Mucosa of descending colon (tissue), 3 donors: Measurements from ENCODE around the gene FPGS. TPM values are rescaled to one million over a fixed set of nuclear protein-coding genes. Genes with fewer than 3 reads are reported as not detected.

ENCODE experiments used
- ATAC-seq: fragments of 200-7000 bp; cut with Tn5 transposase; one replicate; pipeline ENCODE4 v1.9.1; 2020; ENCODE audit warnings: mild to moderate bottlenecking, moderate library complexity
- DNase-seq, 3 donors: peaks; one replicate each; pipeline ENCODE4 v3.0.0-alpha.2; 2020
- H3K36me3 ChIP-seq: fragments of 200-600 bp; one replicate; pipeline ENCODE4 v1.8.0; 2021; ENCODE audit warnings: low read depth, mild to moderate bottlenecking
- H3K4me1 ChIP-seq: fragments of 200-600 bp; one replicate; pipeline ENCODE4 v1.8.0; 2021; ENCODE audit warnings: low read depth, mild to moderate bottlenecking
- H3K4me3 ChIP-seq: fragments of 200-600 bp; one replicate; pipeline ENCODE4 v1.8.0; 2021; ENCODE audit warnings: mild to moderate bottlenecking
- H3K9me3 ChIP-seq: fragments of 200-600 bp; one replicate; pipeline ENCODE4 v1.8.0; 2021; ENCODE audit warnings: mild to moderate bottlenecking
- CTCF ChIP-seq: fragments of 200-600 bp; IDR thresholded peaks from one replicate; pipeline ENCODE4 v1.8.0; 2022; ENCODE audit warnings: antibody characterized with exemption, mild to moderate bottlenecking
- intact Hi-C, 2 donors: fragments of 100-400 bp; cut with DNase I in 1 of 2; cut with micrococcal nuclease in 1 of 2; formaldehyde crosslinking; loops; one replicate each; pipeline versions ENCODE4 v1.11.0 to v1.11.1; 2022; cut with DNase I, micrococcal nuclease
- total RNA-seq, 3 donors: library from RNA; stranded (reverse); fragmentation: NEBNext Ultra II Directional in 2 of 3; extraction: Animal tissue kit (Norgen Biotek cat#: 25700) in 2 of 3; gene quantifications; one replicate each; pipeline versions ENCODE4 v1.2.1 to v1.2.4, GENCODE V29; 2021 to 2023
- donor health status: DM: no; HTN: no; CAD: no; lungs with moderate emphysema.
- donor health status: DM: no; HTN: no; CAD: no.
- donor health status: DM: no; HTN: yes; CAD: no.

The FPGS gene
- total RNA-seq, 3 donors from 2014 or later: 41.0 to 46.5 (median 41.3) TPM

GRCh38 chr9:127803507-127804352 lies 1.0 kb downstream of the FPGS start:
- DNase-seq: peak in 2 of 3 donors; percentile 42 to 66
- peak overlapping the region; percentile 40 for H3K4me3 ChIP-seq
- peak; percentile 39 for ATAC-seq
- peaks cover 22% of the 10 kb centered on the region for H3K4me1 ChIP-seq
- H3K36me3 ChIP-seq: no peaks in the 10 kb centered on the region
- intact Hi-C loops: no loop called here
- H3K9me3 ChIP-seq: no peaks in the 10 kb centered on the region
- TF ChIP-seq CTCF: no peak

- Histone ChIP-seq H3K4me3 (no peak overlapping the region), H3K4me1 (peaks cover 30% of the 10 kb centered on the region), H3K36me3 (no peaks in the 10 kb centered on the region), H3K9me3 (no peaks in the 10 kb centered on the region)
- intact Hi-C loops: no loop called here
- ATAC-seq (no peak), DNase-seq (peak in 1 of 3 donors; percentile 62)
- TF ChIP-seq CTCF: no peak
Observed at GRCh38 chr9:127805620-127806019, 2.9 kb downstream of the FPGS start.

GRCh38 chr9:127806871-127807270 lies 4.2 kb downstream of the FPGS start:
- no peaks in the 10 kb centered on the region for H3K36me3 ChIP-seq
- intact Hi-C loops: no loop called here
- ATAC-seq: no peak

GRCh38 chr9:127808347-127809001 lies 5.8 kb downstream of the FPGS start:
- no peak for DNase-seq
- Histone ChIP-seq H3K9me3 (no peaks in the 10 kb centered on the region), H3K4me1 (peaks cover 23% of the 10 kb centered on the region), H3K4me3 (no peak overlapping the region), H3K36me3 (peaks cover 6% of the 10 kb centered on the region)
- no peak for TF ChIP-seq CTCF
- no peak for ATAC-seq
- intact Hi-C loops: no loop called here

More at GRCh38 chr9:127806871-127807270, 4.2 kb downstream of the FPGS start:
- Histone ChIP-seq H3K4me3 (no peak overlapping the region), H3K4me1 (peaks cover 26% of the 10 kb centered on the region), H3K9me3 (no peaks in the 10 kb centered on the region)
- DNase-seq: no peak
- TF ChIP-seq CTCF: no peak

GRCh38 chr9:127809002-127809539 lies 6.4 kb downstream of the FPGS start:
- ATAC-seq: no peak
- TF ChIP-seq CTCF: no peak
- Histone ChIP-seq H3K4me3 (no peak overlapping the region), H3K4me1 (peaks cover 17% of the 10 kb centered on the region), H3K36me3 (peaks cover 6% of the 10 kb centered on the region), H3K9me3 (no peaks in the 10 kb centered on the region)
- DNase-seq: no peak
- intact Hi-C loops: no loop called here
